WI38 (cell line): ENCODE results near the gene CORIN.

Source experiments
- H3K4me3 ChIP-seq: 2 replicates; pipeline ENCODE4 v1.5.1; 2011; ENCODE audit warnings: low read depth, mild to moderate bottlenecking, control low read depth, low read length
- CTCF ChIP-seq: IDR thresholded peaks from 2 replicates; pipeline ENCODE4 v1.5.1; 2012; ENCODE audit warnings: low read depth, mild to moderate bottlenecking, control low read depth, low read length

CORIN gene

DNA sequence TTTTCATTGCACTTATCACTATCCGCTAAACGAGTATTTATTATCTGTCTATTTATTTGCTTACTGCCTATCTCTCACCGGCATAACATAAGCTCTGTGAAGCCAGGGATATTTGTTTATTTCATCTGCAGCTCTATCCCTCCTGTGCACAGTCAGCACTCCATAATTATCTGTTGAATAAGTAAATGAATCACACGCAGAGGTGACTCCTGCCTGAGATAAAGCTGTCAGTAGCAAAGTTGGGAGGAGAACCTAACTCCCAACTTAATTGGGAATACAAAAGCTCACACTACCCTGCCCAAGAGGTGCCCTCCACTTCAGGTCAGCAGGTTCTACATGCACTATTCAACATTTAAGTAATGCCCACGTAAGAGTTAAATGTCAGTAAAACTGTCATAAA is 85.7 kb downstream of the CORIN start:
- TF ChIP-seq CTCF, result no peak
- no peak overlapping the region for H3K4me3 ChIP-seq

- no peak for TF ChIP-seq CTCF
Measured at GRCh38 chr4:47750788-47751187, 87.1 kb downstream of the CORIN start.

GRCh38 chr4:47749858-47750257 is 88.0 kb downstream of the CORIN start:
- no peak for TF ChIP-seq CTCF
- H3K4me3 ChIP-seq, result no peak overlapping the region

More at GRCh38 chr4:47750788-47751187, 87.1 kb downstream of the CORIN start:
- H3K4me3 ChIP-seq, result no peak overlapping the region

GRCh38 chr4:47749060-47749459 is 88.8 kb downstream of the CORIN start:
- H3K4me3 ChIP-seq, result no peak overlapping the region
- no peak for TF ChIP-seq CTCF

- no peak overlapping the region for H3K4me3 ChIP-seq
- TF ChIP-seq CTCF, result no peak
Measured at GRCh38 chr4:47747846-47748494, 89.9 kb downstream of the CORIN start.

- no peak for TF ChIP-seq CTCF
- no peak overlapping the region for H3K4me3 ChIP-seq
Measured at GRCh38 chr4:47747211-47747610, 90.7 kb downstream of the CORIN start.

- TF ChIP-seq CTCF, result no peak
- H3K4me3 ChIP-seq, result no peak overlapping the region
Measured at GRCh38 chr4:47746122-47746521, 91.7 kb downstream of the CORIN start.
